PFSK-1 (cell line): ENCODE measurements around the gene ESRRA.

Source experiments
- FOXP2 ChIP-seq: optimal IDR thresholded peaks from 2 replicates; pipeline ENCODE3; 2011; ENCODE audit warnings: borderline replicate concordance, control low read depth, inconsistent platforms; ENCODE audit not compliant: insufficient read depth; ENCODE audit errors: extremely low read length, extremely low read depth
- POLR2AphosphoS5 ChIP-seq: IDR thresholded peaks from 2 replicates; pipeline ENCODE4 v1.6.1; 2012; ENCODE audit warnings: low read depth, mild to moderate bottlenecking, control low read depth, low read length, moderate library complexity
- REST ChIP-seq, 2 experiments: IDR thresholded peaks; 2 replicates each; pipeline versions ENCODE4 v1.6.1 to v1.8.0; 2011 to 2012; ENCODE audit warnings: low read depth in 2 of 2, low read length in 2 of 2, control low read depth in 1 of 2, inconsistent platforms in 1 of 2, mild to moderate bottlenecking in 1 of 2, moderate library complexity in 1 of 2; ENCODE audit not compliant: insufficient read depth in 1 of 2
- SIN3A ChIP-seq: IDR thresholded peaks from 2 replicates; pipeline ENCODE4 v1.6.1; 2012; ENCODE audit warnings: mild to moderate bottlenecking, low read length, moderate library complexity, borderline replicate concordance; ENCODE audit not compliant: insufficient read depth
- TAF1 ChIP-seq: IDR thresholded peaks from 2 replicates; pipeline ENCODE4 v1.6.1; 2012; ENCODE audit warnings: low read length, control low read depth, borderline replicate concordance; ENCODE audit not compliant: insufficient read depth

Gene ESRRA

DNA sequence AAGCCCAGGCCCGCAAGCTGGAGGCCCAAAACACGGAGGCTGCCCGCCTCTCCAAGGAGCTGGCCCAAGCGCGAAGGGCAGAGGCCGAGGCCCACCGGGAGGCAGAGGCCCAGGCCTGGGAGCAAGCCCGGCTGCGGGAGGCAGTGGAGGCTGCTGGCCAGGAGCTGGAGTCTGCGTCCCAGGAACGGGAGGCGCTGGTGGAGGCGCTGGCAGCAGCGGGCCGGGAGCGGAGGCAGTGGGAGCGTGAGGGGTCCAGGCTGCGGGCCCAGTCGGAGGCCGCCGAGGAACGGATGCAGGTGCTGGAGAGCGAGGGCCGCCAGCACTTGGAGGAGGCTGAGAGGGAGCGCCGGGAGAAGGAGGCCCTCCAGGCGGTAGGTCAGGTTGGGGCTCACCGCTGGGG is 39.5 kb downstream of the ESRRA start:
- TF ChIP-seq FOXP2 = no peak
- TF ChIP-seq POLR2AphosphoS5 = no peak
- no peak for TF ChIP-seq REST (IDR thresholded peaks at IDR 0.05; ENCODE audit: insufficient read depth in 1 of 2, low read depth in 2 of 2, low read length in 2 of 2)
- no peak for TF ChIP-seq TAF1
- TF ChIP-seq SIN3A = no peak

GRCh38 chr11:64347193-64347867 is 42.0 kb downstream of the ESRRA start:
- no peak for TF ChIP-seq REST (IDR thresholded peaks at IDR 0.05; ENCODE audit: insufficient read depth in 1 of 2, low read depth in 2 of 2, low read length in 2 of 2)

- TF ChIP-seq POLR2AphosphoS5 = no peak
- no peak for TF ChIP-seq SIN3A
- TF ChIP-seq FOXP2 = no peak
- no peak for TF ChIP-seq REST (IDR thresholded peaks at IDR 0.05; ENCODE audit: insufficient read depth in 1 of 2, low read depth in 2 of 2, low read length in 2 of 2)
- TF ChIP-seq TAF1 = no peak
These were observed 43.2 kb downstream of the ESRRA start for GRCh38 chr11:64348383-64349024.

DNA sequence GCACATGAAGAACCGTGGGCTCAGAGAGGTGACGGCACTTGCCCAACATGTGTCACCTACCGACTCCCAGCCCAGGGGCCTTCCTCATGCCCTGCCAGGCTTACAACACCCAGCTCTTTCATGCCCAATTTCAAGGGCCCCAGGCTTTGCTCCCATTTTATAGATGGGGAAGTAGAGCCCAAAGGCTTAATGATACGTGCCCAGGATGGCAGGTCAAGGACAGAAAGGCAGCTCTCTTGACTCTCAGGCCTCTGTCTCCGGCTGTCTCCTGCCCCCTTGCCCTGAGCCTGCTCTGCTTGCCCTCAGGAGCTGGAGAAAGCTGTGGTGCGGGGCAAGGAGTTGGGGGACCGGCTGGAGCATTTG is 43.7 kb downstream of the ESRRA start:
- no peak for TF ChIP-seq TAF1
- TF ChIP-seq REST (IDR thresholded peaks at IDR 0.05; ENCODE audit: insufficient read depth in 1 of 2, low read depth in 2 of 2, low read length in 2 of 2) = no peak

DNA sequence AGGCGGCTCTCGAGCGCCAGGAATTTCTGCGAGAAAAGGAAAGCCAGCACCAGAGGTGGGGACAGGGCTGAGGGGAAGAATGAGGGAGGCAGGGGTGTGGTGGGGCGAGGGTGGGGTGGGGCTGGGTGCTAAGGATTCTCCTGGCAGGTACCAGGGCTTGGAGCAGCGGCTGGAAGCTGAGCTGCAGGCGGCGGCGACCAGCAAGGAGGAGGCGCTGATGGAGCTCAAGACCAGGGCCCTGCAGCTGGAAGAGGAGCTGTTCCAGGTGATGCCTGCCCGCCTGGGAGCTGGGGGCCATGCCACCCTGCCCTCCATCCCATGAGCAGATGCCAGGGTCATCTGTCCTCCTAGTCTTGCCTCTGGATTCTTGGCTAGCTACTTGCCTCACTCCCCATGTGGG is 44.1 kb downstream of the ESRRA start:
- no peak for TF ChIP-seq REST (IDR thresholded peaks at IDR 0.05; ENCODE audit: insufficient read depth in 1 of 2, low read depth in 2 of 2, low read length in 2 of 2)
- no peak for TF ChIP-seq TAF1
- TF ChIP-seq POLR2AphosphoS5 = no peak
- TF ChIP-seq FOXP2 = no peak
- TF ChIP-seq SIN3A = no peak
